MCF 10A (cell line): ENCODE measurements around the gene ST3GAL6. TPM values are rescaled to one million over a fixed set of nuclear protein-coding genes. Genes with fewer than 3 reads are reported as not detected.

Experiments used
- BruUV-seq: library from RNA; stranded (reverse); fragments of 400-500 nt; replicated peaks from 2 replicates; lab custom pipeline; 2021; lab: Mats Ljungman, UMichigan
- CTCF ChIA-PET: fragments of 300-600 bp; sonication (Branson Sonifier 250); formaldehyde crosslinking; extraction: SDS; loops from one replicate; lab custom pipeline; 2021; ENCODE audit warnings: antibody characterized with exemption, inconsistent platforms; lab: Yijun Ruan, JAX
- POLR2A ChIA-PET: fragments of 300-600, 350-650 bp; sonication (Branson Sonifier 250); formaldehyde crosslinking; extraction: SDS; loops from one replicate; lab custom pipeline; 2020; ENCODE audit warnings: antibody characterized with exemption, inconsistent platforms; lab: Yijun Ruan, JAX
- DNase-seq: peaks from one replicate; pipeline ENCODE4 v3.0.0-alpha.2; 2018; ENCODE audit not compliant: unreplicated experiment
- H3K27ac Mint-ChIP-seq: one replicate; pipeline ENCODE4 v1.8.0; 2022; ENCODE audit warnings: mild to moderate bottlenecking, low read depth, mixed read lengths; ENCODE audit not compliant: unreplicated experiment
- H3K27me3 Mint-ChIP-seq: one replicate; pipeline ENCODE4 v1.8.0; 2022; ENCODE audit warnings: mixed read lengths; ENCODE audit not compliant: insufficient read depth, unreplicated experiment
- H3K36me3 Mint-ChIP-seq: one replicate; pipeline ENCODE4 v1.8.0; 2022; ENCODE audit warnings: mild to moderate bottlenecking, moderate library complexity, mixed read lengths; ENCODE audit not compliant: insufficient read depth, unreplicated experiment
- H3K4me1 Mint-ChIP-seq: one replicate; pipeline ENCODE4 v1.8.0; 2022; ENCODE audit warnings: mixed read lengths; ENCODE audit not compliant: insufficient read depth, unreplicated experiment
- H3K4me3 Mint-ChIP-seq: one replicate; pipeline ENCODE4 v1.8.0; 2022; ENCODE audit warnings: mild to moderate bottlenecking, moderate library complexity, mixed read lengths; ENCODE audit not compliant: unreplicated experiment
- H3K9me3 Mint-ChIP-seq: one replicate; pipeline ENCODE4 v1.8.0; 2022; ENCODE audit warnings: mixed read lengths; ENCODE audit not compliant: unreplicated experiment
- intact Hi-C: fragments of 100-400 bp; cut with micrococcal nuclease; formaldehyde crosslinking; loops from 2 replicates; pipeline ENCODE4 v1.14.1; 2022
- total RNA-seq: library from RNA; stranded (reverse); gene quantifications from 2 replicates; pipeline ENCODE4 v1.2.3, GENCODE V29; 2022
- TF ChIP-seq, protein P1 (sequence below): fragments of 200-600 bp; IDR thresholded peaks from one replicate; pipeline ENCODE4 v1.8.0; 2022; ENCODE audit warnings: antibody characterized with exemption, mild to moderate bottlenecking; ENCODE audit not compliant: unreplicated experiment

ST3GAL6 gene
- total RNA-seq, 1 experiment from 2014 or later = 1.2 TPM

DNA sequence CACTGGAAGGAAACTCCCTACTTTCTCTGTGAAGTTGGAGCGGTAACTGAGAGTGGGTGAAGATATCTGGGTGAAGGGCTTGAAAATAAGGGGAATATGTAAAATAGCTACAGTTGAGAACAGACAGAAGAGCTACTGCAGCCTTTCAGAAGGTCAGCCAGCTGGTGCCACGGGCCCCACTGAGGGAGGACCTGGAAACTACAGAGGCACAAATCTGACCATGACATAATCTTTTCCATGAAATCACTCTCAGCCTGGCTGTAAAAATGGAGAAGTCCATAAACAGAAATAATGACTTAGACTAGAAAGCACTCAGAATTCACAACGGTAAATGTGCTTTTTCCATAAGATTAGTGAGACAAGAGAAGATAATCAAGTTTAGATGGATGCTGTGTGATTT lies 46.4 kb downstream of the ST3GAL6 start:
- H3K9me3 Mint-ChIP-seq = peaks cover 2% of the 10 kb centered on the region
- peaks cover 73% of the 10 kb centered on the region for H3K36me3 Mint-ChIP-seq
- intact Hi-C loops = no loop called here
- no TSS peak for BruUV-seq
- ChIA-PET POLR2A (no interaction called here), CTCF (interaction anchor here (0.7 to 10.2 kb wide), 2 partner anchors 212 to 223 kb away, joined by 3 to 407 read pairs; partner anchors contain the start of gene CPOX)
- H3K27me3 Mint-ChIP-seq = no peaks in the 10 kb centered on the region
- H3K27ac Mint-ChIP-seq = peak overlapping the region; percentile 82
- TF ChIP-seq, protein P1, sequence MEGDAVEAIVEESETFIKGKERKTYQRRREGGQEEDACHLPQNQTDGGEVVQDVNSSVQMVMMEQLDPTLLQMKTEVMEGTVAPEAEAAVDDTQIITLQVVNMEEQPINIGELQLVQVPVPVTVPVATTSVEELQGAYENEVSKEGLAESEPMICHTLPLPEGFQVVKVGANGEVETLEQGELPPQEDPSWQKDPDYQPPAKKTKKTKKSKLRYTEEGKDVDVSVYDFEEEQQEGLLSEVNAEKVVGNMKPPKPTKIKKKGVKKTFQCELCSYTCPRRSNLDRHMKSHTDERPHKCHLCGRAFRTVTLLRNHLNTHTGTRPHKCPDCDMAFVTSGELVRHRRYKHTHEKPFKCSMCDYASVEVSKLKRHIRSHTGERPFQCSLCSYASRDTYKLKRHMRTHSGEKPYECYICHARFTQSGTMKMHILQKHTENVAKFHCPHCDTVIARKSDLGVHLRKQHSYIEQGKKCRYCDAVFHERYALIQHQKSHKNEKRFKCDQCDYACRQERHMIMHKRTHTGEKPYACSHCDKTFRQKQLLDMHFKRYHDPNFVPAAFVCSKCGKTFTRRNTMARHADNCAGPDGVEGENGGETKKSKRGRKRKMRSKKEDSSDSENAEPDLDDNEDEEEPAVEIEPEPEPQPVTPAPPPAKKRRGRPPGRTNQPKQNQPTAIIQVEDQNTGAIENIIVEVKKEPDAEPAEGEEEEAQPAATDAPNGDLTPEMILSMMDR = no peak
- peaks cover under 1% of the 10 kb centered on the region for H3K4me1 Mint-ChIP-seq
- DNase-seq = no peak
- no peak overlapping the region for H3K4me3 Mint-ChIP-seq

GRCh38 chr3:98811048-98811447 lies 47.9 kb downstream of the ST3GAL6 start:
- intact Hi-C loops = loop anchor here (10.0 kb wide), 1 partner anchor 776 kb away; the partner anchor contains the start of gene GABRR3
- ChIA-PET POLR2A (interaction anchor here (1.5 kb wide), 1 partner anchor 214 kb away, joined by 4 read pairs; no protein-coding TSS in a partner anchor), CTCF (interaction anchor here (0.6 to 10.2 kb wide), 6 partner anchors 13 to 773 kb away, joined by 3 to 407 read pairs (median 3); partner anchors contain the start of gene CPOX)
- DNase-seq = no peak
- H3K36me3 Mint-ChIP-seq = peaks cover 73% of the 10 kb centered on the region
- peaks cover 13% of the 10 kb centered on the region for H3K4me1 Mint-ChIP-seq
- no TSS peak for BruUV-seq
- H3K27ac Mint-ChIP-seq = no peak overlapping the region
- no peaks in the 10 kb centered on the region for H3K9me3 Mint-ChIP-seq
- H3K4me3 Mint-ChIP-seq = no peak overlapping the region
- TF ChIP-seq, protein P1 = no peak
- H3K27me3 Mint-ChIP-seq = no peaks in the 10 kb centered on the region

DNA sequence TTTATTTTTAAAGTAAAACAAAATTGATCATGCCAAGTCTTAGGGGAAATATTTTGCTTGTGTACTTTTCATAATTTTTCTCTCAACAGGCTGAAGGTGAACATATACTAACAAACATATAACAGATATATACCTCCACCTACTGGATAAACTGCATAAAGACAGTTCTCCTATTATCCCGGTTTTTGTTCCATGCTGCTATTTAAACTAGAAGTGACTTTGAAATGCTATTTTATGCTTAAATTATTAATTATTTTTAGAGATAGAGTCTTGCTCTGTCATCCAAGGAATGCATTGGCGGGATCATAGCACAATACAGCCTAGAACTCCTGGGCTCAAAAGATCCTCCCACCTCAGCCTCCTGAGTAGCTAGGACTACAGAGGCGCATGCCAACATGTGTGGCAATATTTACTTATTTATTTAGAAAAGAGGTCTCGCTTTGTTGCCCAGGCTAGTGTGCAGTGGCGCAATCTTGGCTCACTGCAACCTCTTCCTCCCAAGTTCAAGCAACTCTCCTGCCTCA lies 49.8 kb downstream of the ST3GAL6 start:
- BruUV-seq = no TSS peak
- ChIA-PET CTCF (interaction anchor here (0.6 to 10.2 kb wide), 19 partner anchors 9 to 774 kb away, joined by 3 to 407 read pairs (median 4); partner anchors contain the start of gene CPOX), POLR2A (interaction anchor here (0.8 to 1.7 kb wide), 4 partner anchors 109 to 774 kb away, joined by 3 to 8 read pairs (median 4); no protein-coding TSS in a partner anchor)
- intact Hi-C loops = loop anchor here (1.0 to 10.0 kb wide), 2 partner anchors 211 to 778 kb away; partner anchors contain the start of gene GABRR3
- DNase-seq = peak; percentile 69
- Mint-ChIP-seq H3K9me3 (no peaks in the 10 kb centered on the region), H3K36me3 (peaks cover 72% of the 10 kb centered on the region), H3K27me3 (no peaks in the 10 kb centered on the region), H3K27ac (no peak overlapping the region), H3K4me1 (peaks cover 13% of the 10 kb centered on the region), H3K4me3 (no peak overlapping the region)
- TF ChIP-seq, protein P1 = peak; percentile 56

- Mint-ChIP-seq H3K4me3 (no peak overlapping the region), H3K9me3 (no peaks in the 10 kb centered on the region), H3K27ac (peak overlapping the region; percentile 79)
Measured at GRCh38 chr3:98814817-98815420, 51.8 kb downstream of the ST3GAL6 start.

More at GRCh38 chr3:98814817-98815420, 51.8 kb downstream of the ST3GAL6 start:
- POLR2A ChIA-PET = interaction anchor here (1.0 to 1.5 kb wide), 7 partner anchors 45 to 221 kb away, joined by 3 to 8 read pairs (median 4); partner anchors contain the start of genes CPOX and DCBLD2
- DNase-seq = peak; percentile 60
- intact Hi-C loops = loop anchor here (5.0 to 10.0 kb wide), 3 partner anchors 87 to 937 kb away; partner anchors contain the start of genes DCBLD2 and GABRR3
- CTCF ChIA-PET = interaction anchor here (0.6 to 10.2 kb wide), 16 partner anchors 9 to 938 kb away, joined by 3 to 407 read pairs (median 3); partner anchors contain the start of gene CPOX
- no peaks in the 10 kb centered on the region for H3K27me3 Mint-ChIP-seq
- peaks cover 13% of the 10 kb centered on the region for H3K4me1 Mint-ChIP-seq
- BruUV-seq = no TSS peak
- peaks cover 73% of the 10 kb centered on the region for H3K36me3 Mint-ChIP-seq
- TF ChIP-seq, protein P1 = no peak
